ENCODE data around the gene UBAC1. TPM values are rescaled to one million over a fixed set of nuclear protein-coding genes. Genes with fewer than 3 reads are reported as not detected.

Gene UBAC1
- total and polyA plus RNA-seq, 9 of the 15 experiments (the other 6 are each of a cell fraction or from before 2014, with no cell fraction given), result 94.0 to 399 (median 228) TPM

- H3K27me3 ChIP-seq (ENCODE audit: control insufficient read depth in 2 of 2, insufficient read depth in 2 of 2, low read length in 2 of 2), result no peaks in the 10 kb centered on the region
- H4K20me1 ChIP-seq (replicated peaks; ENCODE audit: control insufficient read depth, insufficient read depth, low read length), result peaks cover 40% of the 10 kb centered on the region; the same call in 1 of the 2 replicates
- no peak overlapping the region for H3K4me2 ChIP-seq (ENCODE audit: insufficient read depth, low read length)
- peaks cover 0 to 66% of the 10 kb centered on the region in 2 experiments; a peak in 2 of 5 replicates for H3K4me1 ChIP-seq (replicated peaks in 1 of 2; ENCODE audit: control insufficient read depth in 2 of 2, insufficient read depth in 2 of 2, low read length in 2 of 2)
- H3K9me1 ChIP-seq (ENCODE audit: control insufficient read depth, insufficient read depth, low read length), result peaks cover 3% of the 10 kb centered on the region
- WGBS (ENCODE audit: insufficient coverage, low coverage, missing lambda C conversion rate), result 84% methylated on average over 24 of the region's 27 CpGs
- no peaks in the 10 kb centered on the region for H3K9me3 ChIP-seq (replicated peaks; ENCODE audit: control insufficient read depth, insufficient read depth, low read depth, low read length)
- TF ChIP-seq IRF9 (tag; IDR thresholded peaks at IDR 0.05) (no peak), ZNF431 (CRISPR knock-in tag; IDR thresholded peaks at IDR 0.05) (no peak), NFIX (CRISPR knock-in tag; IDR thresholded peaks at IDR 0.05; ENCODE audit: low read depth) (no peak), POLR2G (IDR thresholded peaks at IDR 0.05; ENCODE audit: low read depth, low read length) (peak; percentile 54)
- DNase-seq (ENCODE audit: extremely low read depth in 1 of 4, low spot score in 3 of 4) (no peak), FAIRE-seq (no peak), ATAC-seq (no peak)
- H3K36me3 ChIP-seq (ENCODE audit: control insufficient read depth, insufficient read depth, low read length), result peaks cover 88% of the 10 kb centered on the region; the same call in 2 of the 3 replicates
- ChIA-PET POLR2A (interaction anchor here (0.6 to 1.5 kb wide), 5 partner anchors 13 to 220 kb away, joined by 3 to 4 read pairs (median 3); no protein-coding TSS in a partner anchor), CTCF (ENCODE audit: low intra/inter-chr PET ratio) (no interaction called here)
- intact Hi-C loops (cut with micrococcal nuclease), result no loop called here
- in situ Hi-C loops (cut with MboI), result no loop called here
- peaks cover 24% of the 10 kb centered on the region for H3K79me2 ChIP-seq (ENCODE audit: control insufficient read depth, insufficient read depth, low read length)
- no peak overlapping the region for H3K4me3 ChIP-seq
- no peak overlapping the region; a peak in 1 of 4 replicates for H3K9ac ChIP-seq (ENCODE audit: insufficient read depth in 1 of 2, low read depth in 2 of 2, low read length in 2 of 2)
- no peak overlapping the region for H3K27ac ChIP-seq (ENCODE audit: extremely low read depth, low read depth, low read length)
- H2AFZ ChIP-seq (ENCODE audit: low read depth, low read length), result no peak overlapping the region
- BruUV-seq (replicated peaks), result no TSS peak
Measured at GRCh38 chr9:135926402-135927194, 34.6 kb downstream of the UBAC1 start.
